ENCODE results near the gene CDC42EP3.

- TF ChIP-seq CTCF (IDR thresholded peaks at IDR 0.05) (no peak), POLR2A (IDR thresholded peaks at IDR 0.05) (no peak)
These were observed 23.9 kb upstream of the CDC42EP3 start for GRCh38 chr2:37695336-37695735.
